Naive thymus-derived CD4-positive, alpha-beta T cell (primary cell): ENCODE measurements around the gene LRRC63. TPM values are rescaled to one million over a fixed set of nuclear protein-coding genes. Genes with fewer than 3 reads are reported as not detected.
A peak's percentile ranks its signal among the peaks of the same experiment; 100 is the strongest.

Source experiments
- ATAC-seq: fragments of 150-1000 bp; cut with Tn5 transposase; 2 replicates; pipeline ENCODE4 v1.10.0; 2021; ENCODE audit warnings: mild to moderate bottlenecking, moderate library complexity
- CTCF ChIA-PET: fragments of 350-600 bp; sonication (Branson Sonifier 250); formaldehyde crosslinking; loops from one replicate; lab custom pipeline; 2021; ENCODE audit warnings: antibody characterized with exemption; lab: Charles Lee
- POLR2A ChIA-PET: fragments of 350-600 bp; sonication (Branson Sonifier 250); formaldehyde crosslinking; loops from one replicate; lab custom pipeline; 2021; ENCODE audit warnings: antibody characterized with exemption, inconsistent platforms; lab: Charles Lee
- DNase-seq, 9 donors: peaks; one replicate each; pipeline versions ENCODE4 v3.0.0 to v3.0.0-alpha.2; 2020 to 2022; ENCODE audit warnings: mixed read lengths in 1 of 9
- H3K27ac ChIP-seq: one replicate; pipeline ENCODE4 v1.7.0; 2013; ENCODE audit warnings: mild to moderate bottlenecking, low read depth, low read length, moderate library complexity
- H3K27me3 ChIP-seq, 2 donors: one replicate each; pipeline ENCODE4 v1.7.0; 2013; ENCODE audit warnings: low read length in 2 of 2, mild to moderate bottlenecking in 2 of 2, moderate library complexity in 2 of 2; ENCODE audit not compliant: control insufficient read depth in 2 of 2, insufficient read depth in 2 of 2
- H3K36me3 ChIP-seq, 3 experiments: 1 replicate in 2 of 3; 2 replicates in 1 of 3; pipeline ENCODE4 v1.7.0; 2013; ENCODE audit warnings: low read length in 3 of 3, mild to moderate bottlenecking in 3 of 3, moderate library complexity in 1 of 3; ENCODE audit not compliant: insufficient read depth in 3 of 3, control insufficient read depth in 2 of 3
- H3K4me1 ChIP-seq, 2 donors: one replicate each; pipeline ENCODE4 v1.7.0; 2013; ENCODE audit warnings: low read length in 2 of 2, mild to moderate bottlenecking in 2 of 2, moderate library complexity in 1 of 2; ENCODE audit not compliant: control insufficient read depth in 2 of 2, insufficient read depth in 2 of 2
- H3K4me3 ChIP-seq: 2 replicates; pipeline ENCODE4 v1.7.0; 2013; ENCODE audit warnings: mild to moderate bottlenecking, low read length
- H3K9me3 ChIP-seq, 3 experiments: 1 replicate in 2 of 3; 2 replicates in 1 of 3; pipeline ENCODE4 v1.7.0; 2013; ENCODE audit warnings: low read length in 3 of 3; ENCODE audit not compliant: control insufficient read depth in 2 of 3
- H3K27ac Mint-ChIP-seq, 9 donors: one replicate each; pipeline ENCODE4 v1.8.0; 2020 to 2022; ENCODE audit warnings: mixed read lengths in 9 of 9, mild to moderate bottlenecking in 8 of 9, moderate library complexity in 5 of 9, inconsistent platforms in 2 of 9
- H3K27me3 Mint-ChIP-seq, 5 donors: one replicate each; pipeline ENCODE4 v1.8.0; 2021 to 2022; ENCODE audit warnings: mixed read lengths in 5 of 5, mild to moderate bottlenecking in 1 of 5
- H3K36me3 Mint-ChIP-seq, 5 donors: one replicate each; pipeline ENCODE4 v1.8.0; 2020 to 2022; ENCODE audit warnings: mixed read lengths in 5 of 5, mild to moderate bottlenecking in 3 of 5, inconsistent platforms in 1 of 5
- H3K4me1 Mint-ChIP-seq, 7 donors: one replicate each; pipeline ENCODE4 v1.8.0; 2020 to 2022; ENCODE audit warnings: mixed read lengths in 7 of 7, mild to moderate bottlenecking in 3 of 7, inconsistent platforms in 1 of 7
- H3K4me3 Mint-ChIP-seq, 10 donors: one replicate each; pipeline ENCODE4 v1.8.0; 2020 to 2022; ENCODE audit warnings: mild to moderate bottlenecking in 10 of 10, mixed read lengths in 10 of 10, moderate library complexity in 6 of 10, inconsistent platforms in 2 of 10
- H3K9me3 Mint-ChIP-seq, 11 donors: one replicate each; pipeline ENCODE4 v1.8.0; 2020 to 2022; ENCODE audit warnings: mixed read lengths in 11 of 11, mild to moderate bottlenecking in 4 of 11, inconsistent platforms in 1 of 11, moderate library complexity in 1 of 11
- intact Hi-C, 2 donors: fragments of 100-400 bp; cut with micrococcal nuclease; formaldehyde crosslinking; loops; one replicate each; pipeline ENCODE4 v1.15.1; 2023
- polyA plus RNA-seq, 2 donors: library from polyadenylated mRNA; unstranded; fragments of 300-500 nt; fragmentation: Illumina TruSeq; gene quantifications; one replicate each; pipeline ENCODE4 v1.2.3, GENCODE V29; 2021
- total RNA-seq, 6 experiments: library from RNA in 5 of 6; stranded (reverse) in 5 of 6; gene quantifications; 1 replicate in 5 of 6; 2 replicates in 1 of 6; pipeline ENCODE4 v1.2.3 and lab custom pipeline; 2021 to 2026

LRRC63 gene
- total and polyA plus RNA-seq, 7 experiments from 2014 or later: 0.19 to 0.80 (median 0.46) TPM; not detected in 1

- intact Hi-C loops: loop anchor here (1.0 to 5.0 kb wide), 3 partner anchors 9 to 42 kb away; partner anchors contain the start of gene LRRC63 (in 1 of the 2)
- Histone ChIP-seq H3K27me3 (no peaks in the 10 kb centered on the region), H3K9me3 (no peaks in the 10 kb centered on the region), H3K36me3 (peaks cover 0 to 4% (median 0%) of the 10 kb centered on the region in 3 experiments), H3K4me3 (peak overlapping the region; percentile 50), H3K27ac (peak overlapping the region; percentile 82), H3K4me1 (peaks cover 96% of the 10 kb centered on the region in 2 donors)
- peak in 6 of 9 donors; percentile 43 to 62 (median 56) for DNase-seq
- Mint-ChIP-seq H3K36me3 (peaks cover 0 to 53% (median 9%) of the 10 kb centered on the region in 5 donors), H3K9me3 (no peaks in the 10 kb centered on the region), H3K27me3 (no peaks in the 10 kb centered on the region), H3K4me3 (peak overlapping the region; percentile 73 to 99 (median 82)), H3K4me1 (peaks cover 92 to 100% (median 96%) of the 10 kb centered on the region in 7 donors), H3K27ac (peak overlapping the region; percentile 86 to 95 (median 89))
- ChIA-PET CTCF (interaction anchor here (0.6 to 3.9 kb wide), 8 partner anchors 9 to 130 kb away, joined by 3 to 24 read pairs (median 4); no protein-coding TSS in a partner anchor), POLR2A (interaction anchor here (1.0 to 9.8 kb wide), 7 partner anchors 9 to 125 kb away, joined by 3 to 117 read pairs (median 8); partner anchors contain the start of gene LCP1)
- ATAC-seq: peak; percentile 31
These were observed 41.0 kb upstream of the LRRC63 start for GRCh38 chr13:46170687-46171086.

DNA sequence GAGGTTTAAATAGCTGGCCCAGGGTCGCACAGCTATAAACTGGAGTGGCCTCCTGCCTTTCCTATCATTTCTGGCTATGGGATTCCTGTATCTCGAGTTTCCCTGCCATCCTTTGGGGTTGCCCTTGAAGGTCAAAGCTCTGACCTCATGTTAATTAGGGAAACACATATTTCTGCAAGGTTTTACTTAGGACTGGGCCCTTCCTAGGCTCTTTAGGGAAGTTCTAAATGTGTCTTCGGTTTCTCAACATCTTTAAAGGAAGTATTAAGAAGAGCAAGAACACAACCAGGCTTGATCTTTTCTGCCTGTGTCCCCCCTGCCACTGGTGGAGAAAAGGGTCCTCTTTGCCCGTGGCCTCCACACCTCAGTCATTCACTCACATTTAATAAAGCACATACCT lies 40.5 kb upstream of the LRRC63 start:
- H3K27ac ChIP-seq: peak overlapping the region; percentile 82
- Mint-ChIP-seq H3K9me3 (no peaks in the 10 kb centered on the region), H3K27me3 (no peaks in the 10 kb centered on the region), H3K4me3 (peak overlapping the region; percentile 73 to 99 (median 82)), H3K36me3 (peaks cover 0 to 54% (median 9%) of the 10 kb centered on the region in 5 donors), H3K27ac (peak overlapping the region; percentile 86 to 95 (median 89)), H3K4me1 (peaks cover 91 to 100% (median 95%) of the 10 kb centered on the region in 7 donors)
- H3K4me1 ChIP-seq: peaks cover 97% of the 10 kb centered on the region in 2 donors
- ChIA-PET POLR2A (interaction anchor here (1.0 to 9.8 kb wide), 7 partner anchors 9 to 124 kb away, joined by 3 to 117 read pairs (median 9); partner anchors contain the start of gene LCP1), CTCF (interaction anchor here (0.6 to 3.9 kb wide), 10 partner anchors 8 to 150 kb away, joined by 3 to 24 read pairs (median 4); no protein-coding TSS in a partner anchor)
- H3K4me3 ChIP-seq: peak overlapping the region; percentile 50
- no peaks in the 10 kb centered on the region for H3K9me3 ChIP-seq
- H3K36me3 ChIP-seq: peaks cover 0 to 4% (median 0%) of the 10 kb centered on the region in 3 experiments
- H3K27me3 ChIP-seq: no peaks in the 10 kb centered on the region
- DNase-seq (no peak), ATAC-seq (no peak)
- intact Hi-C loops: loop anchor here in 1 of 2 donors (5.0 kb wide), 1 partner anchor 41 kb away; the partner anchor contains the start of gene LRRC63

DNA sequence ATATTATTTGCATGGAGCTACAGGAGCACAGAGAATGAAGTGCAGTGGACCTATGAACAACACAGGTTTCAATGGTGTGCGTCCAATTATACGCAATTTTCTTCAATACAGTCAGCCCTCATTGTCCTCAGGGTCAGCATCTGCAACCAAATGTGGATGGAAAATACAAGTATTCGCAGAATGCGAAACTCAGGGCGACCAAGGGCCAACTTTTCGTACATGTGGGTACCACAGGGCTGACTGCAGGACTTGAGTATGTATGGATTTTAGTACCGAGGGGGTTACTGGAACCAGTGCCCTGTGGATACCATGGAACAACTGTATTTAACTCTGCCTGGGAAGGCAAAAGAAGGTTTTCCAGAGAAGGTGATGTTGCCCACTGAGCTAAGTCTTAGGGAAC lies 40.0 kb upstream of the LRRC63 start:
- no peaks in the 10 kb centered on the region for H3K27me3 ChIP-seq
- H3K9me3 ChIP-seq: no peaks in the 10 kb centered on the region
- Mint-ChIP-seq H3K36me3 (peaks cover 0 to 54% (median 12%) of the 10 kb centered on the region in 5 donors), H3K27ac (peak overlapping the region; percentile 86 to 96 (median 94)), H3K9me3 (no peaks in the 10 kb centered on the region), H3K4me1 (peaks cover 88 to 100% (median 96%) of the 10 kb centered on the region in 7 donors), H3K4me3 (peak overlapping the region; percentile 73 to 99 (median 82)), H3K27me3 (no peaks in the 10 kb centered on the region)
- POLR2A ChIA-PET: interaction anchor here (0.8 to 9.8 kb wide), 14 partner anchors 9 to 1115 kb away, joined by 3 to 117 read pairs (median 4); partner anchors contain the start of genes LCP1 and LRRC63
- peaks cover 0 to 4% (median 0%) of the 10 kb centered on the region in 3 experiments for H3K36me3 ChIP-seq
- DNase-seq (no peak), ATAC-seq (no peak)
- peaks cover 97 to 100% of the 10 kb centered on the region in 2 donors for H3K4me1 ChIP-seq
- peak overlapping the region; percentile 82 for H3K27ac ChIP-seq
- H3K4me3 ChIP-seq: peak overlapping the region; percentile 50
- intact Hi-C loops: loop anchor here (1.0 to 5.0 kb wide), 4 partner anchors 11 to 831 kb away; partner anchors contain the start of genes LCP1 (in 2 of the 2), TPT1 (in 2 of the 2) and LRRC63 (in 1 of the 2)
- CTCF ChIA-PET: interaction anchor here (1.3 to 3.9 kb wide), 9 partner anchors 8 to 149 kb away, joined by 3 to 27 read pairs (median 8); no protein-coding TSS in a partner anchor

GRCh38 chr13:46172531-46172991 lies 39.2 kb upstream of the LRRC63 start:
- peaks cover 0 to 57% (median 14%) of the 10 kb centered on the region in 5 donors for H3K36me3 Mint-ChIP-seq
- no peaks in the 10 kb centered on the region for H3K9me3 ChIP-seq
- H3K4me3 Mint-ChIP-seq: peak overlapping the region; percentile 73 to 99 (median 80)
- H3K27ac Mint-ChIP-seq: peak overlapping the region; percentile 86 to 96 (median 94)
- intact Hi-C loops: loop anchor here (1.0 to 5.0 kb wide), 4 partner anchors 10 to 832 kb away; partner anchors contain the start of genes LCP1 (in 2 of the 2), TPT1 (in 2 of the 2) and LRRC63 (in 1 of the 2)
- peak overlapping the region; percentile 50 for H3K4me3 ChIP-seq
- no peaks in the 10 kb centered on the region for H3K27me3 ChIP-seq
- peak overlapping the region; percentile 82 for H3K27ac ChIP-seq
- no peaks in the 10 kb centered on the region for H3K27me3 Mint-ChIP-seq
- no peaks in the 10 kb centered on the region for H3K9me3 Mint-ChIP-seq
- peaks cover 86 to 100% (median 98%) of the 10 kb centered on the region in 7 donors for H3K4me1 Mint-ChIP-seq
- ChIA-PET POLR2A (interaction anchor here (0.6 to 9.8 kb wide), 18 partner anchors 8 to 1116 kb away, joined by 3 to 117 read pairs (median 4); partner anchors contain the start of genes LCP1, LRRC63 and ZC3H13), CTCF (interaction anchor here (0.7 to 3.0 kb wide), 13 partner anchors 9 to 149 kb away, joined by 3 to 27 read pairs (median 3); partner anchors contain the start of gene LCP1)
- DNase-seq (peak in 8 of 9 donors; percentile 49 to 85 (median 78)), ATAC-seq (peak; percentile 65)
- peaks cover 0 to 4% (median 0%) of the 10 kb centered on the region in 3 experiments for H3K36me3 ChIP-seq
- H3K4me1 ChIP-seq: peaks cover 91 to 92% of the 10 kb centered on the region in 2 donors

GRCh38 chr13:46173656-46174055 lies 38.1 kb upstream of the LRRC63 start:
- Histone ChIP-seq H3K36me3 (peaks cover 0 to 4% (median 0%) of the 10 kb centered on the region in 3 experiments), H3K4me1 (peaks cover 87 to 91% of the 10 kb centered on the region in 2 donors), H3K27me3 (no peaks in the 10 kb centered on the region), H3K4me3 (peak overlapping the region; percentile 10), H3K27ac (peak overlapping the region; percentile 82), H3K9me3 (no peaks in the 10 kb centered on the region)
- peak in 1 of 9 donors; percentile 56 for DNase-seq
- Mint-ChIP-seq H3K4me1 (peaks cover 85 to 99% (median 97%) of the 10 kb centered on the region in 7 donors), H3K27ac (peak overlapping the region; percentile 86 to 96 (median 94)), H3K4me3 (peak overlapping the region; percentile 53 to 99 (median 84)), H3K9me3 (no peaks in the 10 kb centered on the region), H3K27me3 (no peaks in the 10 kb centered on the region), H3K36me3 (peaks cover 0 to 59% (median 14%) of the 10 kb centered on the region in 5 donors)
- intact Hi-C loops: loop anchor here (2.0 to 5.0 kb wide), 2 partner anchors 39 to 833 kb away; partner anchors contain the start of genes TPT1 (in 2 of the 2) and LRRC63 (in 1 of the 2)
- ATAC-seq: peak; percentile 36
- CTCF ChIA-PET: interaction anchor here (0.7 to 2.5 kb wide), 5 partner anchors 10 to 30 kb away, joined by 3 to 27 read pairs (median 3); no protein-coding TSS in a partner anchor
- POLR2A ChIA-PET: interaction anchor here (0.6 to 9.8 kb wide), 7 partner anchors 7 to 122 kb away, joined by 3 to 117 read pairs (median 9); partner anchors contain the start of genes LCP1 and LRRC63
